DMS53 (cell line): ENCODE measurements around the gene FHL3.

Experiments
- DNase-seq: peaks from one replicate; lab custom pipeline; 2025; lab: John Stamatoyannopoulos, UW

Gene FHL3

DNA sequence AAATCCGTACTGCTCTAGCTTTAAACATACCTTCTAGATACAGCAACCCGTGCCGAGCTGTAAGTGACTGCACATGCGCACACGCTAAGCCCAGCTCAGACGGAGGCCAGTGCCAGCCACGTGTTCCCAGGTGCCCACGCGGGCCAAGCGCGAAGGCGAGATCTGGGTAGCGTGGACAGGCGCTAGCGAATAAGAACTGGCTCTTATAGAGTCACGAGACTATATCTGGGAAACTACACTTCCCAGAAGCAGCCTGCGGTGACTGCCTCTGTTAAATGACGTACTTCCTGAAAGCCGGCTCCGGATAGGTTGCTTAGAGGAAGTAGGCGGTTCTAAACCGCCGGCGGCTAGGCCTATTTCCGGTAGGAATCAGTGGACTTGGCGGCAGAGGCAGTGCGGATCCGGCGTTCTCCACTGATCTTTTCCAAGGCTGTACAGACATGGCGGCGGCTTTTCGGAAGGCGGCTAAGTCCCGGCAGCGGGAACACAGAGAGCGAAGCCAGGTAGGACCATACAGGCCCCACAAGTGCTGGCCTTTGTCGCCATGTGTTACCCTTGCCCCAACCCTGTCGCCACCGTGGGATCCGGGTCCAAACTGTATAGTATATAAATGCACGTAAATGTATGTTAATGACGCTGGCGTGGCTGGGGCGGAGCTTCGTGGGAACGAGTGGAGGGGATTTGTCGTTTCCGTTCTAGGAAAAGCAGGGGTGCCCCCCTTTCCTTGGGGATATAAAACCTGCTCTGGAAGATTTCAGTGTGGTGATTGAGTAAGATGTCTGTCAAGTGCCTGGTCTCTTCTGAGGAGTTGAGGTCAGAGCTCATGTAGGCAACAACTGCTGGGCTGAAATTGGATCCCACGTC is 7.3 kb upstream of the FHL3 start, which contains the start of gene UTP11:
TSS of gene UTP11 (plus strand) at position 372 of the 864 bp plus-strand sequence. CDS start at position 441, 69 bp downstream.
- peak; percentile 100 for DNase-seq

GRCh38 chr1:38009841-38010180 is 4.5 kb upstream of the FHL3 start:
- DNase-seq, result no peak

DNA sequence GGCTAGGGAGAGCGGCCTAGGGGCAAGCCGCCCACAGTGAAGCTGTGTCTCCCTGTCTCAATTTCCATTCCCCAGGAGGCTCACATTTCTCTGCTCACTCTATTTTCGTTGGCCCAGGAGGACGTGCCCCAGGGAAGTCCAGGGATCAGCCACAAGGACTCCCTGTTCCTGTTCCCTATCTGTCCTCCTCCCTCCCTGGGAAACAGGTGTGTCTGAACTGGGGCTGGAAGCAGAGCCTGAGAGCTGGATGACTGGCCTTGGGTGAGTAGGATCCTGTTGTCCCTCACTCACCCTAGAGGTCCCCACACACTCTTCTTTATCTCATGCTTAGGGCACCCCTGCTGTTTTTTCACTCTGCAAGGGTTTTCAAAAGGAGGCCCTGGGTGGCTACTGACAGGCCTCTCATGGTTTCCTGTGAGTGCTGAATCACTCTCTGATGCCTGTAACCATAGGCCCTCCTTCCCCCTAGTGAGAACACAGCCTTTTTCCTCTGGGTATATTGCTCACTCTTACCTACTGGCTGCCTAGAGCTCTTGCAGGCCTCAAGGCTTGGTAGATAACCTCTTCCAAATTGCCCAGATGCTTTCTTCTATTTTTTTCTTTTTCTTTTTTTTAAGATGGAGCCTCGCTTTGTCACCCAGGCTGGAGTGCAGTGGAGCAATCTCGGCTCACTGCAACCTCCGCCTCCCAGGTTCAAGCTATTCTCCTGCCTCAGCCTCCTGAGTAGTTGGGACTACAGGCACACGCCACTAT is 4.0 kb upstream of the FHL3 start:
- DNase-seq, result peak; percentile 24

DNA sequence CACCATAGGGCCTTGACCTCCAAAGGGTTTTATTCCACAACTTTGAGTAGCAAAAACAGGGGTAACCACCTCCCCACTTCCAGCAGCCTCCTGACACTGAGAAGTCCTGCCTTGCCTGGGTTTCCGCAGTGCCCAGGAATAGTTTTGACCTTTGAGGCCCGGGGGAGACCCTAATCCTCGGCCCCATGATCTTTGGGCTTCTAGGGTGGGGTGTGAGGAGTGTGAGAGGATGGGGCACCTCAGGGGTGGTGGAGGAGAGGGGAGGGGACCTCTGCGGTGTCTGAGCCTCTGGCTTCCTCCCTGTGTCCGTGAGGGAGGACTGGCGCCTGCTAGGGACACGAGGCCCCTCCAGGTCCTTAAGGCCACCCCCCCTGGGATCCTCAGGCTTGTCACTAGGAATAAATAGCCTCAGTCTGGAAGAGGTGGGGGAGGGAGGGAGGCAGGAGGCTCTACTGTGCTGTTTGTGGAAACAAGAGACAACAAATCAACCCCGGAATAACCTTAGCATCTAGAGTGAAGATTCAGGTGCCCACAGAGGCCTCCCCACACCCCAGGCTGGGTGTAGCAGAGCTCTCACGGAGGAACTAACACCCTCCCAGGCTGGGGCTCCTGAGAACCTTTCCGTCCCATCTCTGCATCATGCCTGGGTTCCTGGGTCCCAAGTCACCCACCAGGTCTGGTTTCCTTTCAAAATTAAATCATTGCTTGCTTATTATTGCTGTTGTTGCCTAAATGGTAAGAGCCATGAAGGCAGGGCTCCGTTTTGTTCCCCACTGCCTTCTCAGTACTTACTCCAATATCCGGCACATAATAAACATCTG is 904 bp upstream of the FHL3 start:
- DNase-seq, result no peak

- peak; percentile 48 for DNase-seq
These were observed 818 bp downstream of the FHL3 start for GRCh38 chr1:38004284-38005108.

DNA sequence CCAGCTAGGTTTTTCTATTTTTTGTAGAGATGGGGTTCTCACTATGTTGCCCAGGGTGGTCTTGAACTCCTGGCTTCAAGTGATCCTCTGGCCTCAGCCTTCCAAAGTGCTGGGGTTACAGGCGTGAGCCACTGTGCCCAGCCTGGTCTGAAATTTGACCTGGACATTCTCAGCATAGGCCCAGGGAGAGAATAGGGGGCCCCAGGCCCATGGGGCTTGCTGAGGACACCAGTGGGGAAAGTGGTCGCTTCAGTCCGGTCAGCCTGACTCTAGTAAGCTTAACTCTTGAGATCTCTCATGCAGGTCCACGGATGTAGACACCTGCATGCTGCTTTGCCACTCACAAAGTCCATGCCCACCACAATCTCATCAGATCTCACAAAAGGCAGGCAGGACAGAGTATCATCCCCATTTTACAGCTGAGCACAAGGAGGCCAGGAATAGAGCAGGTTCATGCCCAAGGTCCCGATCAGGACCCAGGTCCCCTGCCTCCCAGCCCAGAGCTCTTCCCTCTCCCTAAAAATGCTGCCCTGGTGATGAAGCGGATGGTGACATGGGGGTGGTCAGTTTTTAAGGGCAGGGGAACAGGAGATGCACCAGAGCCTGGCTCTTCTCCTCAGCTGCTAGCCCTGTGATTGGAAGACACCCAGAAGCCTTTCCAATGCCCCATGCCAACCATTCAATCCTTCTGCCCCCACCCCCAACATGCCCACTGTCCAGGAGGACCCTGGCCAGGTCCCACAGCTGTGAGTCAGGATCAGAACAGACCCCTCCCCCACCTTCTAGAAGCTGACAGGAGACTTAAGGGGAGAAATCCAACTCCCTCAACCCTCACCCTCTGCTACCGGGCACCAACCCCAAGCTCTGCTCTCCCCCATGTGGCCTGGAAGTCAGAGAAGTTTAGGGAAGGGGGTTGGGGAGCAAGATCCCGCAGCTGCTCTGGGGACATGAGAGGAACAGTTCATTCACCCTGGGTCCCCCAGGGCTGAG is 1.8 kb downstream of the FHL3 start:
- DNase-seq, result no peak

DNA sequence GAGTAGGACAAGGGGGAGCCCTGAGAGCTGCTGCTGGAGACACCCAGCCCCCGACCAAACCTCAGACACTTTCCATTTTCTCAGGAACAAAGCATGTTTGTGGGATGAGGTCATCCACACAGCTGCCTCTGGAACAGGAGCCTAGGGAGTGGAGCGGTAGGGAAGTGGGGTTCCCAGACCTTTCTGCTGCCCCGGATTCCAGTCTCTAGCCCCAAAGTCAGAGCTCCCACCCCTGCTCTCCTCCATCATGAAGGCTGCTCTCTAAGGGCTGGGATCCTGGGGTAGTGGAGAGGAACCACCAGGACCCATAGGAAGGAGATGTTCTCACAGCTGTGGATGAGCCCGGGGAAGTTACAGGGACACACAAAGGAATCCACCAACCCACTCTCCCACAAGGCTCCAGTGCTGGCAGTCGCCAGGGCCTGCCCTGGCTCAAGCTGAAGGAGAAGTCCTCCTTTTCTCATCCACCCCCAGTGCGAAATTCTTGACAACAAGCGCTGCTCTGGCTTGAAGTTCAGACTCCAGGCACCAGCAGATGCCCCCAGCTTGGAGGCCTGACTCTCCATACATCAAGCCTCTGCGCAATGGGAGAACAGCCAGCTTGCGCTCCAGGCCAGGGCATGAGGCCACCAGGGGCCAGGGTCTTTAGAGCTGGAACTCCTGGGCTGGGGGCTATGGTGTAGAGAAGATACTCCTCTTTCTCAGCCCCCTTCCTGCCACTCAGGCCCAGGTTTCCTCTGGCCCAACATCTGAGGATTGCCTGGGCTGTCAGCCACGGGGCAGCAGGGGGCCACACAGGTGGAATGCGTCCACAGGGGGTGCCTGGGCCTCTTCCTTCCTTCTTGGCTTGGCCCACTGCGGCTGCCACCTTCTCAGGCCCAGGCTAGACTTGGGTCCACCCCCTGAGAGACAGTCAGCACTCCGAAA is 4.5 kb downstream of the FHL3 start:
- DNase-seq, result peak; percentile 77

GRCh38 chr1:38000233-38000528 is 5.1 kb downstream of the FHL3 start:
- no peak for DNase-seq

DNA sequence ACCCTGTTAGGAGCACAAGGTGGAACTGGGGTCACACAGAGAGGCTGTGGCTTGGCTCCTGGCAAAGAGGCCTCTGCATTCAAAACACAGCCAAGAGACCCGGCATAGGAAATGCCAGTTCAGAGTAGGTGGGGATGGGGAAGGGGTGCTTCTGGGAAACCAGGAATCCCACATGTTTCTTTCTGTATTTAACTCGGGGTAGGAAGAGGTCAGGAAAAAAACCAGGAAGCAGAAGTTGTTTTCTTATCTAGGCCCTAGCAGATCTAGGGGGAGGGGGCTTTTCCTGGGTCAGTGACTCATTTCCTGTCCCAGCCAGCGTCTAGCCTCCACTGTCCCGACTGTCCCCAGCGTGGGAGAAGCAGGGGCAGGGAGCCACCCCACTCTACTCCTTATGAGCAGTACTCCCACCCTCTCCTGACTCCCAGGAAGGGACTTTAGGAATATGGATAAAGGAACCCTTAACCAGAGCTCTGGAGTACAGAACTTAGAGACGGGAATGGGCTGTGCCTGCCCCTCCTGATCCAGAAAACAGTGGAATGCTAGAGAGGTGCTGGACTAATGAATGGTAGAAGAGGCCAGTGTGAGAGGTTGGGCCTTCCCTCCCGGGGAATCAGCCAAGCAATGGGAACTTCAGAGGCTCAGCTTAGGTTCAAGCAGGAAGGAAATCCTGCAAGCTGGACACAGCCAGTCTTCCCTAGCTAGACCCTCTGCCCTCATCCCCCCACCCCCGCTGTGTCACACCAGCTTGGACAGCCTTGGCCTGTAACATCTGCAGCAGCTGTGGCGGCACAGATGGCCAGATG is 5.7 kb downstream of the FHL3 start:
- DNase-seq, result peak; percentile 79

DNA sequence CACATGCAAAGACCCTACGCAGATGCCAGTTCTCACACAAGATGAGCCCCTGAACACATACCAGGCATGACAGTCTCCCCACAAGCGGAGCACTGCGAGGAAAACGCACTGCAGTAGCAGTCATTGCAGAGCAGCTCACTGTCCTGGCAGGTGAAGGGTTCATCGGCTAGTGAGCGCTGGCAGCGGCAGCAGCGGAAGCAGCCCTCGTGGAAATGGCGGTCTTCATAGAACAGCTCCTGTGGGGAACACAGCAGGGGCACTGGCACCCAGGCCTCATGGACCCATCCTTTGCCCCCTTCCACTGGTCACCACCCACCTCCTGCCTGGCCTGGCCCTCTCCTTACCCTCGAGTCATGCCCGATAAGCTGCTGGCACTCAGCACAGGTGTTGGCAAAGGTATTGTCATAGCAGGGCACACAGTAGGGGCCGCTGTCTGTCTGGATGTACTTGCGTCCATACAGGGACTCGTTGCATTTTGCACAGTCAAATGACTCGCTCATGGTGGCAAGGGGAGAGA is 6.3 kb downstream of the FHL3 start:
- no peak for DNase-seq

DNA sequence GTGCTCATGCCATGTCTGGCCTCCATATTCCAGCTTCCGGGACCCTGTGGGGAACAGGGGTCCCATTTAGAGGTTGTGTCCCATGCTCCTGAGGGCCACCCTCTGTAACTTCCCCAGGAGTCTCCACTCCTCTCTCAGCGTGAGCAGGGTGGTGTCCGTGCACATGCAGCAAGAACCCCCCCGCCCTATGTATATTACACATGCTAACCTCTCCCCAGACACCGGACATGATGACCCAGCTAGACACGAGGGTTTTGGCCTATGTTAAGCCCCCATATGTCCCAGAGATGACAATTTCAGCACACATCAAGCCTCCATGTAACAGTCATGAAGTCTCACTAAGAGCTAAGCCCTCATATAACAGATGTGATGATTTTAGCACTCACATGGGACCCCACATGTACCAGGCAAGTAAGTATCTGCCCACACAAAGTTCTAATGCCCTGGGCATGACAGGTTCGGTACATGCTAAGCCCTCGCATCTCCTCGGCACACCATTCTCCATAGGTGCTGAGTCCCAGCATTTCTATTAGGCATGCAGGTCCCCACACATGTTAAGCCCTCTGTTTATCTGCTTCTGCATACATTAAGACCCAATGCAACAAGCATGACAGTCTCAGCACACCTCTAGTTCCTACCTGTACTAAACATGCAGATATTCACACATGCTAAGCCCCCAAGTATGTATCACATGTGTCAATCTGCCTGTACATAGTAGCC is 7.1 kb downstream of the FHL3 start:
- no peak for DNase-seq

GRCh38 chr1:37997256-37998088 is 7.8 kb downstream of the FHL3 start:
- no peak for DNase-seq

- peak; percentile 69 for DNase-seq
These were observed 9.5 kb downstream of the FHL3 start for GRCh38 chr1:37995751-37996345.

GRCh38 chr1:37994886-37995566 is 10.3 kb downstream of the FHL3 start:
- DNase-seq, result peak; percentile 26

GRCh38 chr1:37989361-37989930 is 15.9 kb downstream of the FHL3 start:
- DNase-seq, result peak; percentile 75
